ENCODE results near the gene LILRB1. TPM values are rescaled to one million over a fixed set of nuclear protein-coding genes. Genes with fewer than 3 reads are reported as not detected.
"Not testable (repeated sequence)": the region's sequence is repeated elsewhere in the genome, so short reads cannot be mapped to it uniquely, and the experiment has no call there.

The LILRB1 gene
- total RNA-seq, 2 donors from 2014 or later, result 2.5 to 4.1 TPM

GRCh38 chr19:54654447-54655321 lies 24.4 kb downstream of the LILRB1 start:
- DNase-seq, result no peak
- no peak for ATAC-seq
- intact Hi-C loops (cut with DNase I, micrococcal nuclease), result no loop called here

DNA sequence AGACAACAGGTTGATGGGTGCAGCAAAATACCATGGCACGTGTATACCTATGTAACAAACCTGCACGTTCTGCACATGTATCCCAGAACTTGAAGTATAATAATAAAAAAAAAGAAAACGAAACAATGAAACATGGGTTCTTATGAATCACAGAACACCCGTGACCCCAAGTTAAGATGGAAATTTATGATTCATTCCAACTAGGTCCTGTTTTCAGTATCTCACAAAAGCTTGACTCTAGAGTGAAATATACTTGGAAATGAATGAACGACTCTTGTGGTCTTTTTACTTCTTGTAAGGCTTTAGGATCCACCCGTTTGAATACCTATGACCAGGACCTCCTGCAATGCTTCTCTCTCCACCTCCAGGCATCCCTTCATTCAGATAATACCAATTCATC lies 29.0 kb downstream of the LILRB1 start:
- ATAC-seq (no peak), DNase-seq (no peak)
- intact Hi-C loops (cut with DNase I, micrococcal nuclease), result no loop called here

- intact Hi-C loops (cut with DNase I, micrococcal nuclease), result no loop called here
- DNase-seq, result no peak
- ATAC-seq, result no peak
These were observed 30.0 kb downstream of the LILRB1 start for GRCh38 chr19:54660306-54660705.

DNA sequence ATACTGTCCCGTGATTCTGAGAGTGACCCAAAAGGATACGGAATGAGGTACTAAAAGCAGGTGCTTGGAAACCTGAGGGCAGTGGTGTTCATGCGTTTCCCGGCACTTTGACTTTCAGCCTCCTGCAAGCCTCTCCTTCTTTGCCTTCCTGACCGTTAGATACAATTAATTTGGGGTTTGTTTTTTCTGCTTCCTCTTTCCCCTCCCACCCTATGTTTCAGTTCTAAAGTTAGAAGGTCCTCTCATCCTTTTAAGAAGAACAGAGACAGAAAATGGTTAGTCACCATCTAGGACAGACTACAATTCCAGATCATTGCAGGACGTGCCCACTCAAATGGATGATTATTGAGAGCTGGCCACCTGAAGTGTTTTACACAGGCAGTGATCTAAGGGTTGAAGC lies 30.7 kb downstream of the LILRB1 start:
- ATAC-seq, result no peak
- DNase-seq, result no peak
- intact Hi-C loops (cut with DNase I, micrococcal nuclease), result no loop called here

- intact Hi-C loops (cut with DNase I, micrococcal nuclease), result no loop called here
- ATAC-seq (no peak), DNase-seq (no peak)
These were observed 31.7 kb downstream of the LILRB1 start for GRCh38 chr19:54661846-54662481.

DNA sequence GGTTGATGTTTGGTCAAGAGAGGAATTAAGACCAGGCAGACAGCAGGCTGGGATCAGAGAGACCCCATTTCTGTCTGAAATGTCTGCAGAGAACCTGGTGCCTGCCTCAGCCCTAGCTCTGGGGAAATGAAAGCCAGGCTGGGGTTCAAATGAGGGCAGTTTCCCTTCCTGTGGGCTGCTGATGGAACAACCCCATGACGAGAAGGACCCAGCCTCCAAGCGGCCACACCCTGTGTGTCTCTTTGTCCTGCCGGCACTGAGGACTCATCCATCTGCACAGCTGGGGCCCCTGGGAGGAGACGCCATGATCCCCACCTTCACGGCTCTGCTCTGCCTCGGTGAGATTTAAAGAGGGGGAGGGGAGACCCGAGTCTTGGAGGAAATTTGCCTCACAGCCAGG lies 32.4 kb downstream of the LILRB1 start, which contains the start of gene LILRB4:
Gene LILRB4, plus strand, starts transcription at position 256 of the 400 bp plus-strand sequence. Its CDS starts 49 bp downstream, at position 305.
- peak; percentile 28 to 36 for DNase-seq
- intact Hi-C loops (cut with DNase I, micrococcal nuclease), result no loop called here
- no peak for ATAC-seq

- DNase-seq (no peak), ATAC-seq (no peak)
- intact Hi-C loops (cut with DNase I, micrococcal nuclease), result no loop called here
These were observed 35.2 kb downstream of the LILRB1 start for GRCh38 chr19:54665530-54665929.

DNA sequence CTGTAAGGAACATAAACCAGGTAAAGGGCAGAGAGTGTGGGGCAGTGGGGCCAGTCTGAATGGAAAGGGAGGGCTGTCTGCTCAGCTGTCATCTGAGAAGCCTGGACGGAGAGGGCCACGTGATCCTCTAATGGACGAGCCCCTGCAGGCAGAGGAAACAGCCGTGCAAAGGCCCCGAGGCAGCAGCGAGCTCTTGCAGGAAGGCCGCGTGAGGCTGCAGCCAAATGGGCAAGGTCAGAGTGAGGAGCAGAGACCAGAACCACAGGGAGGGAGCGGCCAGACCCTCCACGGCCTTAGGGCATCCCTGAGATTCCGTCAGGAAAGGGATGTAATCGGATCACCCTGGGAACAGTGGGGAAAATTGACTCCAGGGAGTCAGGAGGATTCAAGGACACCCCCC lies 36.9 kb downstream of the LILRB1 start:
- DNase-seq (no peak), ATAC-seq (no peak)
- intact Hi-C loops (cut with DNase I, micrococcal nuclease), result no loop called here

DNA sequence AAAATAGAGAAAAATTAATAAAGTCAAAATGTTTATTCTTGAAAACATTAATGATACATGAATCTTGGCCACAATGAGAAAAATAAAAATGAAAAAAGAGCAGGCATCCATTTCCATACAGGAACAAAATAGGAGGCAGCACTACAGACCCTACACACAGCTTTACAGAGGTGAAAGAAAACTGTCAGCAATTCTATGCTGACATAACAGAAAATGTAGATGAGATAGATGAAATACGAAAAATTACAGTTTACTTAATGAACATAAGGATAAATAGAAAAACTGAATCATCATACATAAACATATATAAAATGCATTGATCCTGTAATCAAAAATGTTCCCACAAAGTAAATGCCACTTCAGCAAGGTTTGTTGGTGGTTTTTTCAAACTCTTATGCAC lies 38.1 kb downstream of the LILRB1 start:
- intact Hi-C loops (cut with DNase I, micrococcal nuclease), result no loop called here
- ATAC-seq (no peak), DNase-seq (no peak)

DNA sequence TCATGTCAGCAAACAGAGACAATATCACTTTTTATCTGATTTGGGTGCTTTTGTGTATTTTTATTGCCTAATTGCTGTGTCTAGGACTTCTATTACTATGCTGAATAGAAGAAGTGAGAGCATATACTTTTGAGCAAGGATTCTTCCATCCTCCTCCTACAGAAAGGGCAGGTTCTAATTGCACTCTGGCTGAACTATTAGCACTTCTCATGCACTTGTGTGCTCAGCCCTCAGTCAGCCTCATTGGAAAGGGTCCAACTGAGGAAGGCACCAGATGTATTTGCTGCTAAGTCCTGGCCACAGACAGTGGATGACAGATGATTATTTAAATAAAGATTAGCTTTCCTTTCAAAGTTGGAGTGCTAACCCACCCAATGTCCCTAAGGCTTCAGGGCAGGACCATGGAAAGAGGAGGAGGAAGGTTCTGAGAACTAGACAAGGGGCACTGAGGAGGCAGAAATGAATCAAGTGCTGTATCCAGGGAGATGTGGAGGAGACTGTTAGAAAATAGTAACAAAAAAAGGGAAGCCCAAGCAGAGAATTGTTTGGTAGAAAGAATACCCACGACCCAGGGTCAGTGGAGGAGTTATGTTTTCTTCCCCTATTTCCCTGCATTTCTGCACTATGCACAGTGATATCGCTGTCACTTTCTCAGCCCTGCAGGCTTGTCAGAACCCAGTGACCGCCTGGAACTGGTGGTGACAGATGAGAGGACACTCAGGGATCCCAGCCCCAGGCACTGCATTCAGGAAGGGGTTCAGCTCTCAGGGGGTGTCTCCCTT lies 40.5 kb downstream of the LILRB1 start:
- intact Hi-C loops (cut with DNase I, micrococcal nuclease), result loop anchor here in 1 of 2 donors (10.0 kb wide), 1 partner anchor 186 kb away; no protein-coding TSS in a partner anchor
- DNase-seq (no peak), ATAC-seq (no peak)

GRCh38 chr19:54673222-54673621 lies 42.9 kb downstream of the LILRB1 start:
- DNase-seq (no peak), ATAC-seq (no peak)
- intact Hi-C loops (cut with DNase I, micrococcal nuclease), result loop anchor here in 1 of 2 donors (10.0 kb wide), 1 partner anchor 188 kb away; no protein-coding TSS in a partner anchor

DNA sequence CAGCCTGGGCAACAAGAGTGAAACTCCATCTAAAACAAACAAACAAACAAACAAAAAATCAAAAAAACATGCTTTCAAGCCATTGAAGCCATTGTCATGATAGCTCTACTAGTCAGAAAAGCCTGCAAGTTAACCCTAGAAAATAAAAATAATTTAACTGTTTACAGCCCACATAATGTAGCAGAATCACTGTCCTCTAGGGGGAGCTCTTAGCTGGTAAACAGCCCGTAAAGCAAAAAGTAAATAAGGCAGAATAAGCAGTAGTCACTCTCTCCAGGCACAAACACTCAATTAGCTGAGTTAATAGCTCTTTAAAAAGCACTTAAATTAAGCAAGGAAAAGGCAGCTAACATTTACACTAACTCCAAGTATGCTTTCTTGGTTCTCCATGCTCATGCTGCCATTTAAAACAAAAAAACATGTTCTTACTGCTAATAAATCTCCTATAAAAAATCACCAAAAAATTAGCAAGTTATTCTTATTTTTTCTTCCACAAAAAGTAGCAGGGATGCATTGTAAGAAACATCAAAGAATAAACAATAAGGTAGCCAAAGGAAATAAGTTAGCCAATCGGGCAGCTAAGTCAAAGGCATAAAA lies 43.8 kb downstream of the LILRB1 start:
- intact Hi-C loops (cut with DNase I, micrococcal nuclease), result loop anchor here in 1 of 2 donors (10.0 kb wide), 1 partner anchor 189 kb away; no protein-coding TSS in a partner anchor
- DNase-seq, result no peak
- ATAC-seq, result no peak

DNA sequence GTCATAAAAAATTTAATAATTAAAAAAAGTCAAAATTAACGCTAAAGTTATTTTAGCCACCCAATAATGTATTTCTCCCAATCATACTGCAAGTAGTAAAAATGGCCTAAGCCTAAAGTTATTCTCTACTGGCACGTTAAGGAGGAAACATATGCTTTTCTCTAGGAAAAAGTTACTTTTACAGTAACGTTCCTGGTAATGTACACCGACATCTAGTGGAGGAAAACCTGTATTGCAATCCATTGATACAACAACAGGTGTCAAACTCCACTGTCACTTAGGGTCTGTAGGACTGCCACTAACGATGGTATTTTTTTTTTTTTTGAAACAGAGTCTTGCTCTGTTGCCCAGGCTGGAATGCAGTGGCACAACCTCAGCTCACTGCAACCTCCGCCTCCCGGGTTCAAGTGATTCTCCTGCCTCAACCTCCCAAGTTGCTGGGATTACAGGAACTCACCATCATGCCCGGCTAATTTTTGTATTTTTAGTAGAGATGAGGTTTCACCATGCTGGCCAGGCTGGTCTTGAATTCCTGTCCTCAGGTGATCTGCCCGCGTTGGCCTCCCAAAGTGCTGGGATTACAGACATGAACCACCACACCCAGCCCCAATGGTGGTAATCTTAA lies 46.0 kb downstream of the LILRB1 start:
- ATAC-seq, result not testable (repeated sequence)
- intact Hi-C loops (cut with DNase I, micrococcal nuclease), result loop anchor here in 1 of 2 donors (10.0 kb wide), 1 partner anchor 192 kb away; no protein-coding TSS in a partner anchor

DNA sequence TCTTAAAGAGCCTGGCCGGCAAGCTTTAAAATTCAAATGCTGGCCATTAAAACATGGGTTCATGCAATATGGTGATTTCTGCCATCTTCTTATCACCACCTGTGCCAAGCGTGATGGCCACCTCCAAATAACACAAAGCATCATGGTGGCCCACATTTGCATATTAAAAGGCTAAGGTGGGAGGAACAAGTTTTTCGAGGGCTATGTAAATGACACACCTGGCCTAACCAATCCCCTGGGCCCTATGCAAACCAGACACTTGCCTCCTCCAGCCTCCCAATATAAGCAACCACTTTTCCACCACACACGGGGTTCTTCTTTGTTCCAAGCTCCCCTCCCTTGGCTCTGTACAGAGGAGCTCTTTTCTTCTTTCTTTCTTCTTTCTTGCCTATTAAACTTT lies 46.9 kb downstream of the LILRB1 start:
- intact Hi-C loops (cut with DNase I, micrococcal nuclease), result loop anchor here in 1 of 2 donors (10.0 kb wide), 1 partner anchor 192 kb away; no protein-coding TSS in a partner anchor
- ATAC-seq, result no peak
- DNase-seq, result no peak

More for the DNA sequence above, 46.0 kb downstream of the LILRB1 start:
- DNase-seq, result not testable (repeated sequence)

DNA sequence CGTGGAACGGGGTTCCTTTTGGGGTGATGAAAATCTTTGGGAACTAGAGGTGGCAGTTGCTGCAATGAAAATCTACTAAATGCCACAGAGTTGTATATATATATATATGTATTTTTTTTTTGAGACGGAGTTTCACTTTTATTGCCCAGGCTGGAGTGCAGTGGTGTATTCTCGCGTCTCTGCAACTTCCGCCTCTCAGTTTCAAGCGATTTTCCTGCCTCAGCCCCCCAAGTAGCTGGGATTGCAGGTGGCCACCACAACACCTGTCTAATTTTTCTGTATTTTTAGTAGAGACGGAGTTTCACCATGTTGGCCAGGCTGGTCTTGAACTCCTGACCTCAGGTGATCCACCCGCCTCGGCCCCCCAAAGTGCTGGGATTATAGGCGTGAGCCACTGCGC lies 51.3 kb downstream of the LILRB1 start:
- intact Hi-C loops (cut with DNase I, micrococcal nuclease); ATAC-seq; DNase-seq: not testable (repeated sequence)

DNA sequence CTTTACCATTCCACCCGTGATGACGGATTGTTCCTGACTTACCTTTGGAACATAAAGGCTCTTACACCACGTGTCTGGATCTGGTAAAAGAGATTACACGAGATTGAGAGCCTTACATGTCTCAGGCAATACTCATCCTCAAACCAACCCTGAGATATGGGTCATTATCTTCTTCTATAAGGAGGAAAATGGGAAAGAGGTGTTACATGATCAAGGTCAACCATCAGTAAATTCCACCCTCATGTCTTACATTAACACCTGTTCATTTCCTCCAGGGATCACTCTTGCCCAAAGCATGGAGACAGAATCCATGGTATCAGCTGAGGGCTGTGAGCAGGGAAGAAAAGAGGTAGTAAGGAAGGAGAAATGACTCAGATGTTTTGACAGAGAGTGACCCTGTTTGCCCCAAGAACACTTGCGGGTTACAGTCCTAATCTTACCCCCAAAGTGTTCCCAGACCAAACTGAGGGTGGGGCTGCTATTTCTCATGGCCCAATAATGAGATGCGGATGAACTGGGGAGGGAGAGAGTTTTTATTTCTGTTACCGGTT lies 52.1 kb downstream of the LILRB1 start:
- ATAC-seq (no peak), DNase-seq (no peak)
- intact Hi-C loops (cut with DNase I, micrococcal nuclease), result no loop called here

DNA sequence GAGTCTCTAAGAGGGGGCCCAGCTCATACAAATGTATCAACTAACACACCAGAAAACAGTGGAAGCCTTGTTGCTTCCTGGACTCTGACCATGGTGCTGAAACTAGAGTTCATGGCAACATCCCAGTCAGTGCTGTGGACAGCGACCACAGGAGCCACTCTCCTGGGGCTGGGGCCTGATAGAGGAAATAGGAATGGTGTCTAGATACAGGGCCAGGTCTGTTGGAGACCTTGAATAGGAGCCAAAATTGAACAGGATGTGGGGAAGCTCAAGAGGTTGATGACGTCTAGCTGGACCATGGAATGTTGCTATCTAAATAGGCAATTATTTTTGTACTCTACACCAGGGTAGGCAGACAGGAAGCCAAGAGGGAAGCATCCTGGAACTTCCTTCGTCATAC lies 54.2 kb downstream of the LILRB1 start:
- DNase-seq (no peak), ATAC-seq (no peak)
- intact Hi-C loops (cut with DNase I, micrococcal nuclease), result no loop called here
